SK-N-SH (cell line): ENCODE results near the gene FTCD. TPM values are rescaled to one million over a fixed set of nuclear protein-coding genes. Genes with fewer than 3 reads are reported as not detected.

Source experiments
- CTCF ChIA-PET: fragments of 300-600, 350-600 bp; formaldehyde crosslinking; extraction: SDS; loops from one replicate; lab custom pipeline; 2021; lab: Yijun Ruan, JAX
- POLR2A ChIA-PET: fragments of 350-600 bp; sonication (Branson Sonifier 250); formaldehyde crosslinking; extraction: SDS; loops from one replicate; lab custom pipeline; 2020; ENCODE audit warnings: antibody characterized with exemption, inconsistent platforms; lab: Yijun Ruan, JAX
- DNase-seq: peaks from one replicate; pipeline ENCODE4 v3.0.0; 2012
- H2AFZ ChIP-seq: fragments of 200-600 bp; sonication (generic); 2 replicates; pipeline ENCODE4 v1.8.1; 2016; ENCODE audit warnings: antibody characterized with exemption, mild to moderate bottlenecking, low read depth
- H3F3A ChIP-seq: fragments of 200-600 bp; sonication (generic); replicated peaks from 2 replicates; pipeline ENCODE3; 2016; ENCODE audit warnings: antibody characterized with exemption, mild to moderate bottlenecking; ENCODE audit not compliant: insufficient read depth
- H3K27ac ChIP-seq, 2 experiments: fragments of 200-500 bp in 1 of 2; fragments of 200-600 bp in 1 of 2; sonication (Bioruptor generic) in 1 of 2; sonication (generic), shearing (Covaris generic) in 1 of 2; 2 replicates each; pipeline versions ENCODE4 v1.5.1 to v1.6.1; 2014 to 2016; ENCODE audit warnings: low read depth in 2 of 2, inconsistent platforms in 1 of 2, low read length in 1 of 2, mild to moderate bottlenecking in 1 of 2, mixed read lengths in 1 of 2
- H3K27me3 ChIP-seq: fragments of 200-600 bp; sonication (generic), shearing (Covaris generic); 2 replicates; pipeline ENCODE4 v1.6.1; 2016; ENCODE audit warnings: mixed run types; ENCODE audit not compliant: insufficient read depth
- H3K36me3 ChIP-seq, 2 experiments: fragments of 200-500 bp in 1 of 2; fragments of 200-600 bp in 1 of 2; sonication (Bioruptor generic) in 1 of 2; sonication (generic) in 1 of 2; replicated peaks in 1 of 2; 2 replicates each; pipeline versions ENCODE3 to v1.5.1; 2014 to 2016; ENCODE audit warnings: low read length in 1 of 2, mild to moderate bottlenecking in 1 of 2; ENCODE audit not compliant: insufficient read depth in 2 of 2, control insufficient read depth in 1 of 2
- H3K4me1 ChIP-seq, 2 experiments: fragments of 200-500 bp in 1 of 2; fragments of 200-600 bp in 1 of 2; sonication (Bioruptor generic) in 1 of 2; sonication (generic), shearing (Covaris generic) in 1 of 2; 2 replicates each; pipeline versions ENCODE4 v1.5.1 to v1.6.1; 2014 to 2016; ENCODE audit warnings: low read depth in 1 of 2, low read length in 1 of 2, mixed run types in 1 of 2; ENCODE audit not compliant: insufficient read depth in 2 of 2, control insufficient read depth in 1 of 2
- H3K4me2 ChIP-seq: fragments of 200-600 bp; sonication (generic), shearing (Covaris generic); 2 replicates; pipeline ENCODE4 v1.6.1; 2017; ENCODE audit warnings: mixed run types
- H3K4me3 ChIP-seq, 2 experiments: fragments of 200-500 bp in 1 of 2; fragments of 200-600 bp in 1 of 2; sonication (Bioruptor generic) in 1 of 2; sonication (generic), shearing (Covaris generic) in 1 of 2; 2 replicates each; pipeline versions ENCODE4 v1.5.1 to v1.8.1; 2014 to 2016; ENCODE audit warnings: low read depth in 2 of 2, inconsistent platforms in 1 of 2, low read length in 1 of 2, mild to moderate bottlenecking in 1 of 2, mixed read lengths in 1 of 2, moderate library complexity in 1 of 2
- H3K79me2 ChIP-seq: fragments of 200-600 bp; sonication (generic); 2 replicates; pipeline ENCODE4 v1.8.1; 2017; ENCODE audit warnings: mild to moderate bottlenecking; ENCODE audit not compliant: insufficient read depth
- H3K9ac ChIP-seq: fragments of 200-600 bp; sonication (generic); 2 replicates; pipeline ENCODE4 v1.6.1; 2017; ENCODE audit warnings: mixed run types
- H3K9me2 ChIP-seq: fragments of 200-600 bp; sonication (generic); 2 replicates; pipeline ENCODE4 v1.6.1; 2017; ENCODE audit warnings: mixed run types
- H3K9me3 ChIP-seq: fragments of 200-600 bp; sonication (generic); 2 replicates; pipeline ENCODE4 v1.6.1; 2017; ENCODE audit warnings: mixed run types, mild to moderate bottlenecking, moderate library complexity
- H4K20me1 ChIP-seq: fragments of 200-600 bp; sonication (generic); 2 replicates; pipeline ENCODE4 v1.6.1; 2017; ENCODE audit warnings: mild to moderate bottlenecking, mixed run types; ENCODE audit not compliant: insufficient read depth
- CHD2 ChIP-seq: fragments of 150-350 bp; IDR thresholded peaks from 2 replicates; pipeline ENCODE4 v1.6.1; 2018; ENCODE audit warnings: low read length; ENCODE audit not compliant: partially characterized antibody
- CTCF ChIP-seq: fragments of 200-600 bp; sonication (generic); IDR thresholded peaks from 2 replicates; pipeline ENCODE4 v1.6.1; 2017; ENCODE audit warnings: antibody characterized with exemption, mild to moderate bottlenecking, moderate library complexity
- EP300 ChIP-seq, 2 experiments: IDR thresholded peaks; 2 replicates each; pipeline versions ENCODE4 v1.4.0 to v1.6.1; 2012; ENCODE audit warnings: borderline replicate concordance in 1 of 2, low read depth in 1 of 2, low read length in 1 of 2
- EZH2phosphoT487 ChIP-seq: fragments of 200-600 bp; sonication (generic); IDR thresholded peaks from 2 replicates; pipeline ENCODE4 v1.6.1; 2017; ENCODE audit warnings: low read depth, mixed run types, mild to moderate bottlenecking, antibody characterized with exemption, moderate library complexity, borderline replicate concordance
- FOSL2 ChIP-seq: IDR thresholded peaks from 2 replicates; pipeline ENCODE4 v1.4.0; 2012; ENCODE audit warnings: low read depth, mild to moderate bottlenecking, moderate library complexity, borderline replicate concordance
- FOXM1 ChIP-seq: IDR thresholded peaks from 2 replicates; pipeline ENCODE4 v1.4.0; 2012; ENCODE audit warnings: low read depth, mild to moderate bottlenecking
- GATA2 ChIP-seq: sonication (generic); formaldehyde crosslinking; IDR thresholded peaks from 2 replicates; pipeline ENCODE4 v1.5.0; 2020; ENCODE audit warnings: mild to moderate bottlenecking, missing genetic modification reagents
- IRF3 ChIP-seq: fragments of 150-350 bp; IDR thresholded peaks from 2 replicates; pipeline ENCODE4 v1.6.1; 2016; ENCODE audit warnings: mild to moderate bottlenecking, low read depth, low read length
- JUND ChIP-seq: IDR thresholded peaks from 2 replicates; pipeline ENCODE4 v1.4.0; 2012
- MEF2A ChIP-seq: IDR thresholded peaks from 2 replicates; pipeline ENCODE4 v1.4.0; 2012; ENCODE audit warnings: low read depth, borderline replicate concordance
- MXI1 ChIP-seq: IDR thresholded peaks from 2 replicates; pipeline ENCODE4 v1.6.1; 2012; ENCODE audit warnings: mild to moderate bottlenecking, low read depth, low read length, improper control_type of control experiment
- NRF1 ChIP-seq: IDR thresholded peaks from 2 replicates; pipeline ENCODE4 v1.6.1; 2012; ENCODE audit warnings: low read depth, mild to moderate bottlenecking, low read length
- POLR2AphosphoS5 ChIP-seq: IDR thresholded peaks from 2 replicates; pipeline ENCODE4 v1.6.1; 2012; ENCODE audit warnings: low read depth, low read length
- RAD21 ChIP-seq: IDR thresholded peaks from 2 replicates; pipeline ENCODE4 v1.6.1; 2012; ENCODE audit warnings: mild to moderate bottlenecking, low read length
- RFX5 ChIP-seq: IDR thresholded peaks from 2 replicates; pipeline ENCODE4 v1.6.1; 2012; ENCODE audit warnings: mild to moderate bottlenecking, improper control_type of control experiment, low read length
- RXRA ChIP-seq: IDR thresholded peaks from 2 replicates; pipeline ENCODE4 v1.4.0; 2012; ENCODE audit warnings: low read depth, mild to moderate bottlenecking, borderline replicate concordance
- SMC3 ChIP-seq: IDR thresholded peaks from 2 replicates; pipeline ENCODE4 v1.6.1; 2012; ENCODE audit warnings: low read depth, low read length, improper control_type of control experiment
- TCF12 ChIP-seq: IDR thresholded peaks from 2 replicates; pipeline ENCODE4 v1.4.0; 2012
- WGBS: methylation state at CpG from one replicate; pipeline ENCODE4 v1.1.6; 2017; ENCODE audit warnings: low lambda C conversion rate; 5-methylcytosine and 5-hydroxymethylcytosine counted together
- polyA plus RNA-seq, 3 experiments: library from polyadenylated mRNA; depleted of rRNA; stranded (reverse); fragments of >200 nt; gene quantifications; 2 replicates each; pipeline ENCODE4 v1.2.3, GENCODE V29; 2012
- TF ChIP-seq, protein P1 (sequence below): IDR thresholded peaks from 2 replicates; pipeline ENCODE4 v1.4.0; 2012; ENCODE audit warnings: low read depth, borderline replicate concordance

FTCD gene
- polyA plus RNA-seq, 1 of the 3 experiments (the other 2 are of a cell fraction), result 0.33 TPM

DNA sequence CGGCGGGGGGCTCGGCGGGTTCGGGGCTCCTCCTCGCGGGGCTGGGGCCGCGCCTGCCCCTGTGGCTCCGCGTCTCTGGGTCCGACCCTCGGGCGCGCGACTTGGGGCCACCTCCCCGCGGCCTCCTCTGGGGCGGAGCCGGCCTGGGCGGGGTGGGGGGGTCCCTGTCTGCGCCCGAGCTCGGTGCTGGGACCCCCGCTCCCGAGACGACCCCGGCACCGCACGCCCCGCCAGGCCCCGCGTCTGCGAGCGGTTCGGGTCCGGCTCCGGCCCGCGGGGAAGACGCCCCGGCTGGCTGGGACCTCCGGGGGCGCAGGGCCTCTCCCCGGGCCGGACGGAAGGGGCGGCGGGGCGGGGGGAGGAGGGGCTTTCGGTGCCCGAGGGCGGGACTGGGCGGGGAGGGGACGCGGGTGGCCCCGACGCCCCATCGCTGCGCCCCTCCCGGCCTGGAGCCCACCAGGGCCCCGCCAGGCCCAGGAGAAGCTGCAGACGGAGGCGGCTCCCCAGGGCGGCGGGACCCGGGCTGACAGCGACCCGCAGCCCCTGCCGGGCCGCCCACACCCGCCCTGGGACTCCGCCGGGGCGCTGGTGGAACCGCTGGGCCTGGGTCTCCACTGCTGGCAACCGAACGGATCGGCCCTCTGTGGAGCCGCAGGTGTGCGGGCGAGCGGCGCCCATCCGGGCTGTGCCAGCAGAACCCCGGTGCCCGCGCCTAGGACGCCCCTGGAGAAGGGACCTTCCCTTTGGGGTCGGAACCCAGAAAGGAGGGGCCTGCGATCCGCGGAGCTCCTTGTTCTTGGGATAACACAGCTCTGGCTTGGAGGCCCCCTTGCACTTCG lies 56.9 kb downstream of the FTCD start:
- Histone ChIP-seq H3K36me3 (peaks cover 0 to 29% of the 10 kb centered on the region in 2 experiments), H4K20me1 (peaks cover 2% of the 10 kb centered on the region; the same call in 1 of the 2 replicates), H3K27ac (peak overlapping the region in 1 of 2 experiments; percentile 56; a peak in 1 of 4 replicates), H3K4me2 (peak overlapping the region; percentile 90), H3K9me3 (peaks cover 19% of the 10 kb centered on the region; the same call in 1 of the 2 replicates), H3K4me1 (peaks cover 0 to 6% of the 10 kb centered on the region in 2 experiments; a peak in 1 of 4 replicates), H3K4me3 (peak overlapping the region; percentile 66 to 67), H3K9ac (peak overlapping the region; percentile 75), H3K79me2 (peaks cover 50% of the 10 kb centered on the region), H3K27me3 (no peaks in the 10 kb centered on the region), H3F3A (peaks cover 6% of the 10 kb centered on the region), H2AFZ (peak overlapping the region; percentile 65), H3K9me2 (no peaks in the 10 kb centered on the region)
- TF ChIP-seq TCF12 (no peak), FOSL2 (no peak), MXI1 (no peak), RAD21 (no peak), NRF1 (no peak), POLR2AphosphoS5 (no peak), FOXM1 (no peak), CTCF (no peak), CHD2 (no peak), RFX5 (no peak), EZH2phosphoT487 (no peak), EP300 (IDR thresholded peaks at IDR 0.05; ENCODE audit: borderline replicate concordance in 1 of 2, low read depth in 1 of 2, low read length in 1 of 2) (no peak), JUND (no peak), MEF2A (no peak), RXRA (no peak), IRF3 (no peak), SMC3 (no peak), GATA2 (no peak)
- TF ChIP-seq, protein P1, sequence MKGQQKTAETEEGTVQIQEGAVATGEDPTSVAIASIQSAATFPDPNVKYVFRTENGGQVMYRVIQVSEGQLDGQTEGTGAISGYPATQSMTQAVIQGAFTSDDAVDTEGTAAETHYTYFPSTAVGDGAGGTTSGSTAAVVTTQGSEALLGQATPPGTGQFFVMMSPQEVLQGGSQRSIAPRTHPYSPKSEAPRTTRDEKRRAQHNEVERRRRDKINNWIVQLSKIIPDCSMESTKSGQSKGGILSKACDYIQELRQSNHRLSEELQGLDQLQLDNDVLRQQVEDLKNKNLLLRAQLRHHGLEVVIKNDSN, result no peak
- ChIA-PET POLR2A (interaction anchor here (0.5 to 0.7 kb wide), 2 partner anchors 125 to 126 kb away, joined by 3 to 4 read pairs; no protein-coding TSS in a partner anchor), CTCF (interaction anchor here (0.8 to 1.9 kb wide), 6 partner anchors 17 to 125 kb away, joined by 3 to 11 read pairs (median 4); no protein-coding TSS in a partner anchor)
- peak; percentile 86 for DNase-seq
- 59% methylated on average over 7 of the region's 94 CpGs for WGBS
